GM19023 (cell line): ENCODE measurements around the gene DSCAM.
"Not testable (repeated sequence)": the region's sequence is repeated elsewhere in the genome, so short reads cannot be mapped to it uniquely, and the experiment has no call there.

ENCODE experiments used
- ATAC-seq: cut with Tn5 transposase; IDR thresholded peaks from one replicate; pipeline ENCODE4 v1.9.1; 2021; ENCODE audit warnings: mild to moderate bottlenecking, moderate library complexity; ENCODE audit not compliant: unreplicated experiment

Gene DSCAM

DNA sequence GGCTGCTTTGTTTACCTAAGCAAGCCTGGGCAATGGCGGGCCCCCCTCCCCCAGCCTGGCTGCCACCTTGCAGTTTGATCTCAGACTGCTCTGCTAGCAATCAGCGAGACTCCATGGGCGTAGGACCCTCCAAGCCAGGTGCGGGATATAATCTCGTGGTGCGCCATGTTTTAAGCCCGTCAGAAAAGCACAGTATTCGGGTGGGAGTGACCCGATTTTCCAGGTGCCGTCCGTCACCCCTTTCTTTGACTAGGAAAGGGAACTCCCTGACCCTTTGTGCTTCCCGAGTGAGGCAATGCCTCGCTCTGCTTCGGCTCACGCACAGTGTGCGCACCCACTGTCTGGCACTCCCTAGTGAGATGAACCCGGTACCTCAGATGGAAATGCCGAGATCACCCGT lies 818.6 kb downstream of the DSCAM start:
- ATAC-seq: not testable (repeated sequence)

GRCh38 chr21:40021558-40022351 lies 825.2 kb downstream of the DSCAM start:
- no peak for ATAC-seq

GRCh38 chr21:40020651-40021050 lies 826.3 kb downstream of the DSCAM start:
- ATAC-seq: no peak

GRCh38 chr21:40018871-40019475 lies 828.0 kb downstream of the DSCAM start:
- no peak for ATAC-seq

DNA sequence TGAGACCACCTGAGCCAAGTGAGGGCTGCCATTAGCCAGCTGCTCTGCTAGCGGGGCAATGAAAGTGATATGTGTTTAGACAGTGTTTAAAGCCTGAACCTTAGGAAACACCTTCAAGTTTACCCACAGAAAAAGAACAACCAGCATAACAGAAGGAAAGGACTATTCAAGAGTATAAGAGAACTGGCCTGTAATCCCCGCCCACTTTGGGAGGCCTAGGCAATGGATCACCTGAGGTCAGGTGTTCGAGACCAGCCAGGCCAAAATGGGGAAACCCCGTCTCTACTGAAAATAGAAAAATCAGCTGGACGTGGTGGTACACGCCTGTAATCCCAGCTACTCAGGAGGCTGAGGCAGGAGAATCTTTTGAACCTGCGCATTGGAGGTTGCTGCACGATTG lies 830.3 kb downstream of the DSCAM start:
- no peak for ATAC-seq

- no peak for ATAC-seq
Measured at GRCh38 chr21:40016234-40016633, 830.7 kb downstream of the DSCAM start.

DNA sequence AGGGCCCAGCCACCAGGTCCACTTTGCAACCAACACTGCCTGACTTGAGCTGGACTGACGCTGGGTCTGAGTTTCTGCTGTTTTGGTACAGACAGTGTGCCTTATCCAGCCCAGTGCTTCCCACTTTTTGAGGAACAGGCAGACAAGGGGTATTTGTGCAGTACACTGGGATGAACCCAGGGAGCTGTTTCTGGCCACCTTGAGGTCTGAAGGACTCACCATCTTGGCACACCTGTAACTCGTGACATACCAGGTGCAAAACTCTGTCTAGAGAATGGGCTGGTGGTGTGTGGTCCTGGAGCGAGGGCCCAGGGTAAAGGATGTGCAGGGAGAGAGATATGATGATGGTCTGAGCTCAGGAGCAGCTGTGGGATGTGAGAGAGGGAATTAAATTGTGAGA lies 831.1 kb downstream of the DSCAM start:
- ATAC-seq: no peak

GRCh38 chr21:40014394-40014793 lies 832.6 kb downstream of the DSCAM start:
- ATAC-seq: no peak

DNA sequence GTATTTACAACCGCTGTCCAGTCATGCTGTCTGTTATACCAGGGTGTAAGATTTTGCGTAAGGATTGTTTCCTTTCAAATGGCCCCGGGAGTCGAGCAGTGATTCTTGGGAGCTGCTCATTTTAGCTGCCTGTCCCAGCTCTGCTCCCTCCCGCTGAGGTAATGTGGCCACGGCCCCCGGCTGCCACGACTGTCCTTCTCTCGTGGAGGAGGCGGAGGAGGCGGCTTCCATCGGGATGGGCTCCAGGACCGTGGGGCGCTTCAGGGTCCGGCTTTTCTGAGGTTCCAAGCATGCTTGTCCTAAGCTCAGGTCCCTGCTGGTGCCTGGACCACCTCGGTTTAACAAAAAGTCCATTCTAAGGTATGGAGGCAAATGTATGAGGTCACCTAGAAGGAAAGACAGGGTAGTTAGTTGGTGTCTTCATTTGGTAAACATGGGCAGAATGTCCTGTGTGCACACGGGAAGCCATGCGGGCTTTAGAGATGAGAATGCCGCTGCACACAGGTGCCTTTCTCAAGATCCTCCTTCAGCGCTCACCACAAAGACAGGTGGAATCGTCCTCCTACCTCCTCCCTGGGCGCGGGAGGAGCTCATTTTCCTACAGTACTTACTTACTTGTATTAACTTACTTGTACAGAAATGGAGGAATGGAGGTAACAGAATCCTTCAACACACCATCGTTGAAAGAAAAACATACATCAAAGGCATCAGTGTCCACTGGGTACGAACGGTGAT lies 833.8 kb downstream of the DSCAM start:
- ATAC-seq: no peak

GRCh38 chr21:40011371-40011770 lies 835.6 kb downstream of the DSCAM start:
- no peak for ATAC-seq

- ATAC-seq: no peak
Measured at GRCh38 chr21:40002978-40003377, 844.0 kb downstream of the DSCAM start.

DNA sequence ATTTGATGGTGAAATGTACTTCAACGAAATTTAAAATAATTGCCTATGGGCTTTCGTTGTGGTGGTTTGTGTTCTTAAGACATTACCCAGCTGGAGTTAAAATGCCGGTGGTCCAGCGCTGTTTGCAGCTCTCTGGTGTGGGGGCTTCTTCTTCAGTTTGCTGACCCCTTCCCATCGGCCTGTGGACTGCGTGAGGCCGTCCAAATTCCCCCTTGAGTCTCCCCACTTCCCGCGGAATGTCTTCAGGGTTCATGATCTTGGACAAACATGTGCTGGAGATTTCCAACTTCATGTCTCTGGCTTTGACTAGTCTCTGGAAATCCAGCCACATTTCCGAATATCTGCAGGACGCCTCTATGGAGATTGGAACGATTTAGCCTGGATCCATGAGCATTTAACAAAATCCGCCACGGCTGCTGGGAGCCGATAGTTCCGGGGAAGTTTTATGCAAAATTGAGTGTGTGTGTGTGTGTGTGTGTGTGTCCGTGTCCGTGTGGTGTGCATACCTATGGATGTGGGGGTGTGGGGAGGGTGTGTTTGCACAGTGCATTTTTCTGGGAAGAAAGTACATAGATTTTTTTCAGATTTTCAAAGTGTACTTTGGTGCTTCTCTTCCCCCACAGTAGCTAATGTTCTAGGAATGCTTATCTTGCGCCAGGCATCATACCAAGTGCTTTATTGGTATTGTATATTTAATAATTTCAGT lies 862.5 kb downstream of the DSCAM start:
- no peak for ATAC-seq

GRCh38 chr21:39980241-39980820 lies 866.6 kb downstream of the DSCAM start:
- no peak for ATAC-seq

GRCh38 chr21:39979321-39979720 lies 867.6 kb downstream of the DSCAM start:
- no peak for ATAC-seq

- no peak for ATAC-seq
Measured at GRCh38 chr21:39976800-39977199, 870.2 kb downstream of the DSCAM start.

- ATAC-seq: no peak
Measured at GRCh38 chr21:39972976-39973770, 873.8 kb downstream of the DSCAM start.

- no peak for ATAC-seq
Measured at GRCh38 chr21:39972471-39972870, 874.5 kb downstream of the DSCAM start.

DNA sequence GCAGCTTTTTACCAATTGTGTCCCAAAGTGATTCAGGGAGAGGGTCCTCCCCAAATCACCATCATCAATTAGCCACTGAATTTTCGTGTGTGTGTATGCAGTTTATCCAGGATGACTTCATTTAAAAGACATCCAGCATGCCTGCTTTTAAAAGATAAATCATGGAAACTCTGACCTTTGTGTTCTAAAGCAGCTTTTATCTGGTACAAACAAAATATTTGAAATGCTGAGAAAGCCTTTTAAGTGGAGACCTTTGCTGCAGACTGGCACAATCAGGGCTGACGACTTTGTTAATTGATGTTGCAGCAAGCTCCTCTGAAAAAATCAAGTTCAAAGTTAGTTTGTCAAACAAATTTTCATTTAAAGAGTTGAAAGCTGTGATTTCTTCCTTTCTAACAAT lies 875.0 kb downstream of the DSCAM start:
- no peak for ATAC-seq

GRCh38 chr21:39969691-39970364 lies 877.1 kb downstream of the DSCAM start:
- no peak for ATAC-seq

DNA sequence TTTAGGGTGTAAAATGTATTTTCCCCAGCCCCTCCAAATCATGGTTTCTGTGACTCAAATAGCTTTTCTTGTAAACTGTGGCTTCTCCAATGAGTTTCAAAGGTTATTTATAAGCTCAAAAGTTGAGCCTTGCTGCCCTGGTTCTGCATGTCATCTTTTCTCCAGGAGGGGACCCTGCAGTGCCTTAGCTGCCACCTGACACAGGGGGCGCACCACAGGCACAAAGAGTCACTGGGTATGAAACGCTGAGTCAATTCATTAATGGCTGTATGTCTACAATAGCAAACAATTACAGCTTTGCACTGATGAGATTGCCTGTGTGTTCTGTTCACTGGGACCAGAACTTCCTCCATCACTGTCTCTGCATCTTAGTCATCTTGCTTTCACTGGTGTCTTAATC lies 878.9 kb downstream of the DSCAM start:
- no peak for ATAC-seq
